ENCODE data around the gene LPIN1.
A peak's percentile ranks its signal among the peaks of the same experiment; 100 is the strongest.

Gene LPIN1

GRCh38 chr2:11784747-11785610, 38.5 kb downstream of the LPIN1 start:
- peak; percentile 25 to 51 for DNase-seq (ENCODE audit: low read depth in 2 of 2)

GRCh38 chr2:11785611-11785940, 39.1 kb downstream of the LPIN1 start:
- DNase-seq (ENCODE audit: low read depth in 2 of 2) = no peak

GRCh38 chr2:11786191-11786590, 39.8 kb downstream of the LPIN1 start:
- no peak for DNase-seq (ENCODE audit: low read depth in 2 of 2)

GRCh38 chr2:11786592-11786991, 40.2 kb downstream of the LPIN1 start:
- DNase-seq (ENCODE audit: low read depth in 2 of 2) = no peak

GRCh38 chr2:11787991-11788390, 41.6 kb downstream of the LPIN1 start:
- DNase-seq (ENCODE audit: low read depth in 2 of 2) = no peak

GRCh38 chr2:11788461-11789124, 42.2 kb downstream of the LPIN1 start:
- no peak for DNase-seq (ENCODE audit: low read depth in 2 of 2)

GRCh38 chr2:11789243-11789642, 42.8 kb downstream of the LPIN1 start:
- DNase-seq (ENCODE audit: low read depth in 2 of 2) = no peak

- DNase-seq (ENCODE audit: low read depth in 2 of 2) = no peak
Measured at GRCh38 chr2:11790228-11790627, 43.8 kb downstream of the LPIN1 start.

GRCh38 chr2:11795590-11795989, 49.2 kb downstream of the LPIN1 start:
- DNase-seq (ENCODE audit: low read depth in 2 of 2) = no peak

- no peak for DNase-seq (ENCODE audit: low read depth in 2 of 2)
Measured at GRCh38 chr2:11796190-11797171, 50.0 kb downstream of the LPIN1 start.

GRCh38 chr2:11797846-11798245, 51.4 kb downstream of the LPIN1 start:
- DNase-seq (ENCODE audit: low read depth in 2 of 2) = no peak

GRCh38 chr2:11798701-11799435, 52.4 kb downstream of the LPIN1 start:
- DNase-seq (ENCODE audit: low read depth in 2 of 2) = no peak

GRCh38 chr2:11799826-11800225, 53.4 kb downstream of the LPIN1 start:
- no peak for DNase-seq (ENCODE audit: low read depth in 2 of 2)

- DNase-seq (ENCODE audit: low read depth in 2 of 2) = no peak
Measured at GRCh38 chr2:11802782-11803191, 56.4 kb downstream of the LPIN1 start.

- DNase-seq (ENCODE audit: low read depth in 2 of 2) = no peak
Measured at GRCh38 chr2:11805024-11805423, 58.6 kb downstream of the LPIN1 start.

GRCh38 chr2:11805920-11806319, 59.5 kb downstream of the LPIN1 start:
- DNase-seq (ENCODE audit: low read depth in 2 of 2) = no peak

GRCh38 chr2:11807156-11808015, 61.0 kb downstream of the LPIN1 start:
- DNase-seq (ENCODE audit: low read depth in 2 of 2) = no peak

- no peak for DNase-seq (ENCODE audit: low read depth in 2 of 2)
Measured at GRCh38 chr2:11808016-11808400, 61.6 kb downstream of the LPIN1 start.

GRCh38 chr2:11809586-11810236, 63.3 kb downstream of the LPIN1 start:
- DNase-seq (ENCODE audit: low read depth in 2 of 2) = no peak

All from stimulated activated CD4-positive, alpha-beta T cell treated with anti-CD3 and anti-CD28 coated beads, Interleukin-4, amount 100 ng/mL, for 48 hours (primary cell).